ENCODE results near the gene OBSL1.

DNA sequence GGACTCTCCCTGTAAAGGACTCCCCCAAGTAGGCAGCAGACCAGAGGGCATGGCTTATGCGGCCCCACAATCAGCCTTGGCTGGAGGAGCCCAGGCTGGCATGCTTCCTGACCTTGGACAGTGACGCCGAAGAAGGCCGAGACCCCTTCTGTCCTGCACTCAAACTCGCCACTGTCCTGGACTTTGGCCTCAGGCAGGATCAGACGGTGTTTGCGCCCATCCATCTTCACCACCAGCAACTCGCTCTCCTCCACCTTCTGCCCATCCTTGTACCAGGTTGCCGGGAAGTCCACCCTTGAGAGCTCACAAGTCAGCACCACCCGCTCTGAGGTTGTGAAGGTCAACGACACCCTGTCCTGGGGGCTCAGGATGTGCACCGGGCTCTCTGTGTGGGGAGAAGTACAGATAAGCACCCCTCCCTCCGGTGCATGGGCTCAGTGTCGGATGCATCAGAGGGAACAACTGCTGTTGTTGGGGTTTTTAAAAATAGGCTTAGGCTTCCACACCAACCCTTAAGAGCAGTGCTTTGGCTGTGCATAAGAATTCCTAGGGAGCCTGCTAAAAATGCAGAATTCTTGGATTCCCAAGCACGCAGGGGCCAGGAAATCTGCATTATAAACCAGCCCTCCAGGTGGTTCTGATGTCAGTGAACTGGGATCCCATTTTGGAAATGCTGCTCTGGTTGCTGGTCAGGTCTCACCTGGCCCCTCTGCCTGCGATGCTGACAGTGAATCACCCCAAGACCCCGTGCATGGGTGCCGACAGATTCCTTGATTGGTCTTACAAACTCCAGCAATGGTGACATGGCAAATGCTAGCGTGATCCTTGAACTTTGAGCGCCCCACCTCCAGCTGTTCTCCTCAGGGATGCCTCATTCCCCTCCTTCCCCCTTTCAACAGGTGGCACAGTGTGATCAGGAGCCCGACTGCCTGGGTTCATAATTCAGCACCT, 5.9 kb downstream of the OBSL1 start:
- TF ChIP-seq POLR2A (IDR thresholded peaks at IDR 0.05) (no peak), CTCF (IDR thresholded peaks at IDR 0.05) (no peak)
